NOMO-1 (cell line): ENCODE measurements around the gene LAS1L.
"Not testable (repeated sequence)": the region's sequence is repeated elsewhere in the genome, so short reads cannot be mapped to it uniquely, and the experiment has no call there.

Source experiments
- DNase-seq, 2 experiments: peaks; one replicate each; lab custom pipeline; 2025; ENCODE audit not compliant: unreplicated experiment in 2 of 2; lab: John Stamatoyannopoulos, UW

The LAS1L gene

DNA sequence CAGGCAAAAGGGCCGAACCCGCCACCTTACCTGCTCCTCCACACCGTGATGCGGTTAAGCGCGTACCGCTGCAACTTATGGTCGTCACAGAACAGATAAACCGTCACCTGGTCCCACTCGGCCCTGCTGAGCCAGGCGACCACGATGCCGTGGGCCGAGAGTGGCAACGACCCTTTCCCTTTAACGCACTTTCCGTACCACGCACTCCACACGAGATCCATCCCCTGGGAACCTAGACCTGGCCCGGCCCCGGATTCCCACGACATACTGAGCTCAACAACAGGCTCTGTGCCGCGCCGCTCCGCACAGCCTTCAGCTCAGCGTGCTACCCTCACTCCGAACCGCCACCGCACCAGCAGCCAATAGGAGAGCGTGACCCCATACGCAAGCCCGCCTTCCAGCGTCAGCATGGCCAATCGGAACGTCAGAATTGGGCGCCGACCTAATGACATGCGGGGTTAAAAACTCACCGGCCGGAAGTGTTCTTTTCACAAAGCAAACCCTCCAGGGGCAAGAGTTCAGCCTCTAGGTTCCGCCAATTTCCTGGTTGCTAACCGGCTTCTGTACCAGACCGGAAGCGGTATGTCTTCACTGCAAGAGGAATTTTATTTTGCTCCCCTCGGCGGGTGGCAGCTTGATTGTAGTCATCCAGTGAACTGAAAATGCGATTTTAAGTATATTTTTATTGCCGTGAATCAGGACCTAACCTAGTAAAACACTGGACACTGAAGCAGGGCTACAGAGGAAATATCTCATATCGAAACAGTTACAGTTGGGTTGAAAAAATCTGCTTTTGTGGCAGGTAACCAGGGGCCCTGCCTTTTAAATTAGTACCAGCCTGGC is at the start of gene LAS1L:
LAS1L (minus strand) TSS at position 338 of the 843 bp plus-strand sequence; CDS start at position 266, 72 bp downstream.
- DNase-seq, result peak; percentile 84 to 87

DNA sequence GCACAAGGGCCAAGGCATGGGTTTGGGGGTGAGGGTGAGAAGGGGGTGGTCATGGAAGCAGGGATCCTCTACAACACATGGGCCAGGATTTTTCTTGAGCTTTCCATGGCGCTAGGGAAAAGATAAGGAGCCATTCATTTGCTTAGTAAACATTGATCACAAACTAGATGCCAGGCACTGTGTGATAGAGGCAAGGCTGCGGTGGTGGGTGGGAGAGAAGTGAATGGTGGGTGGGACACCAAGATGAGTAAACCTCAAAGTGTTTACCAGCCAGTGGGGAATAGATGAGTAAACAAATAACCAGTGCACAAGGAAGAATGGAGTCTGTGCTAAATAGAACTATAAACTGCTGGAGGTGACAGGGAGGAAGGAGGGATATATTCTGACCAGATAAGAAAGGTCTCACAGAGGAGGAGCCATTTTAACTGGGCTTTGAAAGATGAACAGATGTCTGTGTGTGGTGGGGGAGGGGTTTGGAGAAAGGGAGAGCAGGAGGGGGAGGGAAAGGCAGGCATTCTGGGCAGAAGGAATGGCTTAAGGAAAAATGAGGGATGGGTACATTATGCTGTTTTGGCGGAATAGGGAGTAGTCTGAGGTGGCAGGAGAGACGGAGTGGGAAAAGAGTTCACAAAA is 48.0 kb upstream of the LAS1L start:
- DNase-seq, result no peak

DNA sequence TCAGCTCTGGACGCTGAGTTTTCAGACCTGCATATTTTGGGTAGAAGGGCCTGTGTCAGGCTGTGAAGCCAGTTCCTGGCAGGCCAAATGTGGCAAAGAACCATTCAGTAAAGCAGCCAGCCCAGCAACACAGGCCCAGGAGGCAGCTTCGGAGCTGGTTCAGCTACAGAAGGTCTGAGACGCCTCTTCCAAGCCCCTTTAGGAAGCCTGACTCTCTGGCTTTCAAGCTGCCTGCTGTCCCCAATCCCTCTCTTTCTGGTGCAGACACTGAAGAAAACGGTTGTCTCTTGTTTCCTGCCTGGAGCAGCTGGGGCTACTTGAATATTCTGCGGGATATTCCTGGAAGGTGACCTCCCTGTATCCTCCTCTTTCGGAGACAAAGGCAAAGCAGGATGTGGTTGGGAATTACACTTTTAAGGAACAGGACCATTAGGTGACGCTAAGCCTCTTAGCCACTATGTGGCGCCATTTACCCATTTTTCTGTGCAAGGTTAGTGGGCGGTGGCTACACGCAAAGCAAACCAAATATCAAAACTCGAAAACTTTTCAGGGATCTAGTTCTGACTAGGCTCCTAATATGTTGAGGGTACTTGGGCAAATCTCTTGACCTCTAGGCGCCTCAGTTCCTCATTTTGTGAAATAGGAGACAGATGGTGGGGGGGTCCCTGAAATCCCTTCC is 47.2 kb upstream of the LAS1L start:
- DNase-seq, result peak; percentile 57 to 80

DNA sequence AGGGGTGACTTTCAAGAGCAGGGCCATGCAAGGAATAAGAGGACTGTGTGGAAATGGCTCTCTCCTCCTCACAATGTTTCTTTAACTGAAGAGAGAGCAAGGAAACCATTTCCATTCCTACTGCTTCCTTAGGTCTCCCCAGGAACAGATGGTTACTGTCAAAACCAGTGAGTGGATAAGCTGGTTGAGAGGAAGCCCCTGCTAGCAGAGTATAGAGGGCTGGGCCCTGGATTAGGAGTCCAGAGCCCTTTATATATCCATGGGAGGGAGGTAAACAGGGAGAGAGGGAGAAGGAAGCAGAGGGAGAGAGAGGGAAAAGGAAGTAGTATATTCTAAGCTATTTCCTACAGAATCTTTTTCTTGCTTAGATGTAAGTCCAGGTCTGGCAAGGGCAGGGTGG is 43.8 kb upstream of the LAS1L start:
- no peak for DNase-seq

DNA sequence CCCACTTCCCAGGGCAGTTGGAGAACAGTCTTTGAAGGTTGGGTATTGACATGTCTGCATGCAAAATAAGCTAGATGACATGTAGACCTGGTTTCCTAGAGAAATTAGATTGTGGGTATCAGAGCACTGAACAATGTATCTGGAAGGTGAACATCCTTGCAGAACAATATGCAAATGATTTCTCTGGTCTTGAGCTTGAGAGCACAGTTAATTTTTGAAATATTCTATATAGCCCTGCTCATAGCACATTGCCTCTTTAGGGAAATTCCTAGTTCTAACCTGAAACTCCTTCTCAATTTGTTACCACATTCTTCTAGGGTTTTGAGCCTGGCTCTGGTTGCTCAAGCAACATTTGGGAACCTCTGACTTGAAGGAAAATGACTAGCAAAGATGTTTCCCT is 41.6 kb upstream of the LAS1L start:
- no peak for DNase-seq

DNA sequence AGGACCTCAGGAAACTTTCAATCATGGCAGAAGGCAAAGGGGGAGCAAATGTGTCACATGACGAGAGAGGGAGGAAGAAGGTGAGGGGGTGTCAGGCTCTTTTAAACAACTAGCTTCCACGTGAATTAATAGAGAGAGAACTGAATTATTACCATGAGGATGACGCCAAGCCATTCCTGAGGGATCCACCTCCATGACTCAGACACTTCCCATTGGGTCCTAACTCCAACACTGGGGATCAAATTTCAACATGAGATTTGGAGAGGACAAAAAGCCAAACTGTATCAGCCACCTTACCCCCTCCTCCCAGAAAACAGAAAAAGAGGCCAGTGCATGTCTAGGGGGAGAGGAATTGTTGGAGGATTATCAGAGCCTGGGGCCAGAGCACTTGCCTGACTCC is 40.4 kb upstream of the LAS1L start:
- DNase-seq, result no peak

DNA sequence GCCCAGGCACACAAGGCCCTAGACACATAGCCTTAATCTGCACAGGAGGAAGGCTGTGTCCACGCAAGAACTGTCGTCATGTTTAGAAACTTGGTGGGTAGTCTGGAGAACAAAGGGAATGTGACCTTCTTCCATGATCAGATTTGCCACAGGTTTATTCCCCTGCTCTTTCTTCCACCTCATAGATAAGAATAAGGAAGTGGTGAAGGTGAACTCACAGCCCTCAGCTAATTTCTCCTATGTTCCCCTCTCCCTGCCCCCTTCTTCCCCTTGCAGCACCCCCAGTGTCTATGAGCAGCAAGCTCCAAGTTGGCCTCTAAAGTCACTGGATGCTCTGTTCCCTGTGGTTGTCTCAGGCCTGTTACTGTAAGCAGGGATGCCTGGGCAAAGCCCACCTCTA is 39.8 kb upstream of the LAS1L start:
- peak; percentile 10 to 27 for DNase-seq

DNA sequence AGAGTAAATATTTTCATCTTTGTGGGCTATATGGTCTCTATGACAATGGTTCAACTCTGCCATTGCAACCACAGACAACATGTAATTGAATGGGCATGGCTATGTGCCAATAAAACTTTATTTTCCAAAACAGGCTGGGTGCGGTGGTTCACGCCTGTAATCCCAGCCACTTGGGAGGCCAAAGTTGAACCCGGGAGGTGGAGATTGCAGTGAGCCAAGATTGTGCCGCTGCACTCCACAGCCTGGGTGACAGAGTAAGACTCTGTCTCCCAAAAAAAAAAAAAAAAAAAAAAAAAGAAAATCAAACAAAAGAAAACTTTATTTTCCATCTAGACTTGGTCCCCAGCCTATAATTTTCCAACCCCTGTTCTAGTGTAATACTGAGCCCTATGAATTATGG is 38.4 kb upstream of the LAS1L start:
- DNase-seq, result no peak

DNA sequence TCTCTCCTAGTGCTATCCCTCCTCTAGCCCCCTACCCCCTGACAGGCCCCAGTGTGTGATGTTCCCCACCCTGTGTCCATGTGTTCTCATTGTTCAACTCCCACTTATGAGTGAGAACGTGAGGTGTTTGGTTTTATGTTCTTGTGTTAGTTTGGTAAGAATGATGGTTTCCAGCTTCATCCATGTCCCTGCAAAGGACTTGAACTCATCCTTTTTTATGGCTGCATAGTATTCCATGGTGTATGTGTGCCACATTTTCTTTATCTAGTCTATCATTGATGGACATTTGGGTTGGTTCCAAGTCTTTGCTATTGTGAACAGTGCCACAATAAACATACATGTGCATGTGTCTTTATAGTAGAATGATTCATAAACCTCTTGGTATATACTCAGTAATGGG is 28.3 kb upstream of the LAS1L start:
- not testable (repeated sequence) for DNase-seq

DNA sequence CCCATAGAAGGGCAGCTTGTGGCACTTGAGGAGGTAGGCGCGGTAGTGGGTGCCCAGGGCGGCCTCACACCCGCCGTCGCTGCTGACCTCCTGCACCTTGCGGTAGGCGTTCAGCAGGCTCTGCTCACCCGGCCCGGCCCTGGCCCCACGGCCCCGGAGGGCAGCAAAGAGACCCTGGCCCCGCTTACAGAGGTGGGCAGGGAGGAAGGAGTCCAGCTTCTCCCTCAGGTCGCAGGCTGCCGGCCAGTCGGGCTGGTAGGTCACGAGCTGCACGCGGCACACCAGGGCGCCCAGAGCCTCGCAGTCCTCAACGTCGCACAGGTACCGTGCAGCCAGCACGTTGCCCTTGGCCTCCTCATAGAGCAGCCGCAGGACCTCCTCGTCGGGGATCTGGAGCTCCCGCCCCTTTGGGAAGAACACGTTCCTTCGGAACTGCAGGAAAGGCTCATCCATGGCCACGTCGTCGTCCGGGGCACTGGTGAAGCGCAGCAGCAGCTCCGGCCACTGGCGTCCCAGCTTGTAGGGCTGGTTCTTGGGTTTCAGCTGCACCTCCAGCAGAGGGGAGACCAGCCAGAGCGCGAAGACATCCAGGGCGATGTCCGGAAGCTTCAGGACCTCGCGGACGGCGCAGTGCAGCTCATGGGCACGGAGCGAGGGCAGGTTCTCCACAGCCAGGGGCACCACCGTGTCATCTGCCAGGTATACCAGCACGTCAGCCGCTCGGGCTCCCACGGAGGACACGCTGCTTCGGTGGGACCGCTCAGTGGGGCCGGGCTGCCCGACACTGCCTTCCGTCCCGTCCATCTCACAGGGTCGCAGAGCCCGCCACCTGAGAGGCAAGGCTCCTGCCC is 17.1 kb upstream of the LAS1L start:
- no peak for DNase-seq

DNA sequence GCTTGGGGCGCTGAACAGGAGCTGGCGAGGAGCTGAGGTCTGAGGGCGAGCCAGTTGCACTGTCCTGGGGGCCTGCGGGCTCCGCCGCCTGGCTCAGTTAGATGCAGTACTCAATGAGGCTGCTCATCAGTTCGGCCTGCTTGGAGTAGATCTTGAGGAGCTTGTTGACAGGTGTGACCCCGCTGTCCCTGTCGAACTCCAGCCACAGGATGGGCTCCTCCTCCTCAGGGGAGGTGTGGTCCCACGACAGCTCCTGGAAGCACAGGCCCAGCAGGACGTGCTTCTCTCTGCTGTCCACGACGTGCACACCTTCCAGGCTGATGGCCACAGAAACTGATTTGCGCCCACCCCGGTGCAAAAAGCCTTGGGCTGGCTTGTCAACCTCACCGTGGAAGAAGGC is 16.5 kb upstream of the LAS1L start:
- DNase-seq, result no peak

DNA sequence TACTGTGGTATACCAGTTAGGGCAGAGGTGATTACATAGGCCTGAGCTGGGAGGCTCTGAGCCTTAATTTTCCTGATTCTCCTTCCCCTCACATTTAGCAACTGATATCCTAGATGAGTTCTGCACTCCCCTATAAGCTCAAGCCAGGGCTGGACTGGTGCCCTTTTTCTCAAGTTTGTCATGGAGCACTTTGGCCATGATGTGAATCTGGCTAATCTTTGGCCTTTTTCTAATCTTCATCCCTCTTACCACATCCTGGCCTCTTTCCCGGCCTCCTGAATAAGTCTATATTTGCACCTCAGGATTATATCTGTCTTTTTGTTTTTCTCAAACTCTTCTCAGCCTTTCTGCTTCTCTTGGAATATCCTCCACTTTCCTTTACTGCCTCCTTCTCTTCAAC is 10.9 kb upstream of the LAS1L start:
- DNase-seq, result no peak

DNA sequence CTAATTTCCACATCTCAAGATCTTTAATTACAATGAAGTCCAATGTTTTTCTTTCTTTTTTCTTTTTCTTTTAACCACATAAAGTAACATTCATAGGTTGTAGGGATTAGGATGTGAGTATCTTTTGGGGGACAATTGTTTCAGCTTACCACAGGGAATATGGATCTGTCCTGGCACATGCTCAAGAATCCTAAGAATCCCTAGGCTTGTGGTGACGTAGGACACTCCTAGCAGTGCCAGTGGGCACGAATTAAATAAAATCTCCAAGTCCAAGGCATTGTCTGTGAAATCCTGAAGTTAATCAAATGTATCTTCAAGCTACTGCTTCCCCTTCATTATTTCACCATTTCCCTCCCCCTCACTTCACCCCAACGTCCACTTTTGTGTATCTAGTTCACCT is 2.6 kb upstream of the LAS1L start:
- DNase-seq, result no peak

DNA sequence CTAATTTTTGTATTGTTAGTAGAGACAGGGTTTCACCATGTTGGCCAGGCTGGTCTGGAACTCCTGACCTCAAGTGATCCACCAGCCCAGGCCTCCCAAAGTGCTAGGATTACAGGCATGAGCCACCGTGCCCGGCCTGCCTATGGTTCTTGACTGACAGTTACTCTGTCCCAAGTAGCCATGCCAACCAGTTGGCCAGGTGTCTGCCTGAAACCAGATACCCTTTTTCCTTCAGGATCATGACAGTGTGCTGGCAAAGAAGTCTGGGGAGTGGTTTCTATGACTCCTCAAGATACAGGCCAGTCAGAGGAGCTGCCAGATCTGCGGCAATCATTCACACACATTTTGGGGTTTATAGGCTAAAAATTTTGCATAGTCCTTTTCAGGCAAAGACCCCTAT is 1.7 kb upstream of the LAS1L start:
- DNase-seq, result no peak

DNA sequence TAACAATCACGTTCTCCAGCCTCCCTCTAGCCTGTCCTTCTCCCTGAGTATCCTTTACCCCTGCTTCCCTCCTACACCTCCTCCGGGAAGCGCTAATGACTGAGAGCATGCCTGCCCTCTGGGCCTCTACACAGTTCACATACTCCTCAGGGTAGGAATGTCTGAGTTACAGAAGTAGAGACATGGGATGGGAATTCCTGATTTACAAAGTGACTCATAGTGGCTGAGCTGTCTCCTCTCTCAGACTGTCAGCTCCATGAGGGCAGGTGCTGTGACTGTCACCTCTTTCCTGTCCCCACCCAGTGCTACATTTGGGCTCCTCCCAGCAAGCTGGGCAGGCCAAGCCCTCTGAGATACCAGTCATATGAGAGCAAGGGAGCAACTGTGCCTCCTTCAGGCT is 2.6 kb downstream of the LAS1L start:
- DNase-seq, result no peak

DNA sequence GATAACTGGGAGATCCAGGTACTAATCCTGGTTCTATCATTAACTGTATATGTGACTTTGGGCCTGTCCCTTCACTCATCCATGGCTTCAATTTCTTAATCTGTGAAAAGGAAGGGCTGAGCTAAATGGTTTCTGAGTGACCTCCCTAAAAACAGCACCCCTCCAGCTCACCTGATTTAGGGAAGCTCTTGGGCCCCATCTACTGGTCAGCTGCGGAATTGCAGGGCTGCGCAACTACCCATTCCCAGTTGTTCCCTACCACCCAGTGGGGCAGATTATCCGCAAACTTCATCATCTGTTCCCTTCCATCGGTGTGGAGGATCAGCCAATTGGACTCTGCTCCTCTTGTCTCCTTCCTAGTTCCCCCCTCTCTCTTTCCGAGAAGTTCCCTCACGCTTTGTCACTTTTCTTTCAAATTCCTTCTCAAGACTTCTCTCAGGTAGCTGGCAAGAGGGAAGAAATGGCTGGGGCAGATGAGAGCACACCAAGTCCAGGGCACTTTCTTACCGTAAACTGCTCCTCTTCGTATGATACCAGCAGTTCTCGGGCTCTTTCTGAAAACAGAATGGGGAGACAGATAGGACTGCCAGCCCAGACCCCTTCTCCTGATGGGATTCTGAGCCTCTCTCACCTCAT is 5.8 kb downstream of the LAS1L start:
- DNase-seq, result peak; percentile 9 to 29

DNA sequence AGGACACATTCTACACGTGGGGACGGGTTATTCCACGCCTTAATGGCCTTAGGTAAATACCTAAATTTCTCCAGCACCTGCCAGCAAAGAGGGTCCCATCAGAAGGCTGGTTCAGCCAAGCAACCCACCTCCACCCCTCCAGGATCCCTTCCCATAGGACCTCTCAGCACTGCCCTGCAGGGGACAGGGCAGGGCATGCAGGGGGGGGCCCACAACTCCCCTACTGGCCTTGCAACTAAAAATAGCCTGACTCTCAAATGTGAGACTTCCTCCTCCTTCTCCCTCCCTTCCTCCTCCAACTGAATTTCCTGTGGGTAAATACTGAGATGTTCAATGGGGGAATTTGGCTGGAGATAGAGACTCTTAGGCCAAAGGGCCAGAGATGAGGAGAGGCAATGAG is 6.3 kb downstream of the LAS1L start:
- no peak for DNase-seq

DNA sequence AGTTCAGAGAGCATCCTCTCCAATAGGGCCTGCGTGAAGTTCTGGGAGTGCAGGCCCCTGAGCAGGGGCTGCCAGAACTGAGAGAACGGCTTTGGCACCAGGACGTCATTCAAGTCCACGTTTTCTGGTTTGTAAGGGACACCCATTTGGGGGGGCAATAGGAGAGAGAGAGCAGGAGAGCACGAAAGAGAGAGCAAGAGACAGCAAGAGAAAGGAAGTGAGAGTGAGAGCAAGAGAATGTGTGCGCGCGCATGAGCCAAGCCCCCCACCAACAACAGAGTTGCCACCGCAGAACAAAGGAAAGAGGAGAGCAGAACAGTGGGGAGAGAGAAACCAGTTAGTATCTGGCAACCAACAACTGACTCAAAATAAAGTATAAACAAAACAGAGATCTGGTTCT is 10.4 kb downstream of the LAS1L start:
- DNase-seq, result no peak

DNA sequence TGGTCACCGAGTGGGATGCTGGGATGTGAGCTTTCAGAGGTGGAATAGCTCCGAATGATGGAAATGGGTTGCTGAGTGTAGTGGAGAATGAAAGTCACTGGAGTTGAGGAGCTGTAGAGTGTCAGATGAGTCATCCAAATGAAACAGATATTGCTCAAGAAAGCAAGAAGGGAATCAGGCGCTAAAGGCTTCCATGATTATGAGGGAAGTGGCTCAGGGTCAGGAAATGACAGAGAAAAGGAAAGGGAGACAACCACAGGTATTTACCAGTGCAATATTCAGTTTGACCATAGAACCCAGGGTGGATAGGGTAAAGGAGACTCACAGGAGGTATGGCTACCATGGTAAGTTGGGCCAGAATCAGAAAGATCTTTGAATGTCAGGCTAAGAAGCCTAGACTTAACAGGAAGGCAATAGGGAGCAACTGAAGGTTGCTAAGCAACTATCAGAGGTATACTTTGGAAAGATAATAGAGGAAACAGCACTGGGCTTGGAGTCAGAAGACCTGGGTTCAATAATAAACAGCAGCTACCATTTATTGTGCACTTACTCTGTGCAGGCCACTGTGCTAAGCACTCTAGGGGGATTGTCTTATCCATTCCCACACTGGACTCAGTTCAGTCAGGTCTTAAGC is 11.7 kb downstream of the LAS1L start:
- no peak for DNase-seq

DNA sequence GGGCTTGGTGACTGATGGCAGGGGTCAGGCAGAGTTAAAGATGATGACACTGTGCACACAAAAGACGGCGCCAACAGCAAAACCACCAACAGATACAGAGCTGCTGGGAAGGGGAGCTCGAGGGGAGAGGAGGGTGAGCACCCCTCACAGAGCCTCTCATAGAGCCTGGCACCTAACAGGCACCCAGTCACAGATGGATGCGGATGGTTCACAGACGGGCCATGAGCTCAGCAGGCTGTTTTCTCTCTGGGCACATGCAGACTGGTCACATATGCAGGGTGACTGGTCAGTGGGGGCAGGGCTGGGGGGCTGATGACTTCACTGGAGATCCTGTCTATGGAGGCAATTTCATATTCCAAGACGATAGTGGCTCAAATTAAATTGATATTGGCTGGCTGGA is 15.1 kb downstream of the LAS1L start:
- not testable (repeated sequence) for DNase-seq
